Measurements from ENCODE around the gene ANKRD60. TPM values are rescaled to one million over a fixed set of nuclear protein-coding genes. Genes with fewer than 3 reads are reported as not detected.

The ANKRD60 gene
- total RNA-seq, 1 donor from 2014 or later = not detected

DNA sequence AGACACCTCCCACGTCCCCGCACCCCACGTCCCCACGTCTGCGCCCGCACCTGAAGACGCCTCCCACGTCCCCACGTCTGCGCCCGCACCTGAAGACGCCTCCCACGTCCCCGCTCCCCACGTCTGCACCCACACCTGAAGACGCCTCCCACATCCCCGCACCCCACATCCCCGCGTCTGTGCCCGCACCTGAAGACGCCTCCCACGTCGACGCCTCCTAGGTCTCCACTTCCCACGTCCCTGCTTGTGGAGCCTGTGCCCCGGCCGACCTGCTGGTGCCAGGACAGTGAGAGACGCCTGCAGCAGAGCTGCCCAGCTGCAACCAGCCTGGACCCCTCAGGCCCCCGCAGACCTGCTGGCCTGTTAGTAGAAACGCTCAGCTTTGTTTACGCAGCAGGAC is 22.6 kb downstream of the ANKRD60 start:
- H3K4me3 ChIP-seq (ENCODE audit: low read depth, low read length) = no peak overlapping the region
- DNase-seq (ENCODE audit: low read depth) = no peak
- TF ChIP-seq, protein P1, sequence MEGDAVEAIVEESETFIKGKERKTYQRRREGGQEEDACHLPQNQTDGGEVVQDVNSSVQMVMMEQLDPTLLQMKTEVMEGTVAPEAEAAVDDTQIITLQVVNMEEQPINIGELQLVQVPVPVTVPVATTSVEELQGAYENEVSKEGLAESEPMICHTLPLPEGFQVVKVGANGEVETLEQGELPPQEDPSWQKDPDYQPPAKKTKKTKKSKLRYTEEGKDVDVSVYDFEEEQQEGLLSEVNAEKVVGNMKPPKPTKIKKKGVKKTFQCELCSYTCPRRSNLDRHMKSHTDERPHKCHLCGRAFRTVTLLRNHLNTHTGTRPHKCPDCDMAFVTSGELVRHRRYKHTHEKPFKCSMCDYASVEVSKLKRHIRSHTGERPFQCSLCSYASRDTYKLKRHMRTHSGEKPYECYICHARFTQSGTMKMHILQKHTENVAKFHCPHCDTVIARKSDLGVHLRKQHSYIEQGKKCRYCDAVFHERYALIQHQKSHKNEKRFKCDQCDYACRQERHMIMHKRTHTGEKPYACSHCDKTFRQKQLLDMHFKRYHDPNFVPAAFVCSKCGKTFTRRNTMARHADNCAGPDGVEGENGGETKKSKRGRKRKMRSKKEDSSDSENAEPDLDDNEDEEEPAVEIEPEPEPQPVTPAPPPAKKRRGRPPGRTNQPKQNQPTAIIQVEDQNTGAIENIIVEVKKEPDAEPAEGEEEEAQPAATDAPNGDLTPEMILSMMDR (conservative IDR thresholded peaks at IDR 0.05; ENCODE audit: low read depth, low read length) = no peak

DNA sequence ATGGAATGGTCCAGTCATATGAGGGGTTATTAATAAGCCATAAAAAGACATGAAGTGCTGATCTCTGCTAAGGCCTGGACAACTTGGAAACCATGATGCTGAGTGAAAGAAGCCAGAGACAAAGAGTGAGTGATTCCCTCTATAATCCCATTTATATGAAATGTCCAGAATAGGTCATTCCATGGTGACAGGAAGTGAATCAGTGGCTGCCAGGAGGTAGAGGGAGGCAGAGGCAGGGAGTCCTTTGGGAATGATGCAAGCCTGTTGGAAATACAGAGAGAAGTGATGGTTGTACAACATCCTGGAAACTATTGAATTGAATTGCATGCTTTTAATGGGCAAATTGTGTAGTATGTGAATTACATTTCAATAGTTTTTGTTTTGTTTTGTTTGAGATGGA is 26.4 kb downstream of the ANKRD60 start:
- TF ChIP-seq, protein P1 (conservative IDR thresholded peaks at IDR 0.05; ENCODE audit: low read depth, low read length) = no peak

DNA sequence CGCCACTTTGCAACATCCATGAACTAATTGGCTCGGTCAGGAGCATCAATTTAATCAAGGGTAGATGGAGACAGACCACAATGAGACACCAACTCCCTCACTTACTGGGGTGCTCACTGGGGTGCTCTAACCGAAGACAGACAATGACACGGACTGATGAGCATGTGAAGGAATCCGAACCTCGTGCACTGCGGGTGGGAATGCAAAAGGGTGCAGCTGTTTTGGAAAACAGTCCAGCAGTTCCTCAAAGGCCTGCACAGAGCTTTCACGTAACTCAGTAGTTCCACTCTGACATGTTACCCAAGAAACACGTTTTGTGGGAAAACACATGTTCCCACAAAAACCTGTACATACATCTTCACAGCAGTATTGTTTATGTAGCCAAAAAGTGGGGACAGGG is 26.8 kb downstream of the ANKRD60 start:
- TF ChIP-seq, protein P1 (conservative IDR thresholded peaks at IDR 0.05; ENCODE audit: low read depth, low read length) = no peak
- no peak for DNase-seq (ENCODE audit: low read depth)
- H3K4me3 ChIP-seq (ENCODE audit: low read depth, low read length) = no peak overlapping the region

More for the DNA sequence above, 26.4 kb downstream of the ANKRD60 start:
- H3K4me3 ChIP-seq (ENCODE audit: low read depth, low read length) = no peak overlapping the region
- DNase-seq (ENCODE audit: low read depth) = no peak

DNA sequence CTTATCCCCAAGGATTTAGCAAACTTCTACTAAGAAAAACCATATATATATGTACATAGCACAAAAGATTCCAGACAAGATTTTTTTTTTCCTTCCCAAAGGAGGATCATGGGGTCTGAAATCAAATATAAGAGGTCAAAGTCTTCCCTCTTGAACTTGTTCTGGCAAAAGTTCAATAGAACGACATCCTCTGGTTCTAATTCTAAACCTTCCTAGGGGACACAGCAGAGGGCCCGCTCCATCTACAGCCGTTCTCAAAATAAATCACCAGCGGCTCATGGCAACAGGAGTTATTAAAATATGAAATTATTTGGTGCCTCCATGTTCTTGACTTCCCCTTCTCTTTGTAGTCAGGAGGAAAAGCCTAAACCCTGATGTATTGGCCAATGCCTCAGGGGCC is 29.0 kb downstream of the ANKRD60 start:
- H3K4me3 ChIP-seq (ENCODE audit: low read depth, low read length) = no peak overlapping the region
- no peak for DNase-seq (ENCODE audit: low read depth)
- TF ChIP-seq, protein P1 (conservative IDR thresholded peaks at IDR 0.05; ENCODE audit: low read depth, low read length) = no peak

DNA sequence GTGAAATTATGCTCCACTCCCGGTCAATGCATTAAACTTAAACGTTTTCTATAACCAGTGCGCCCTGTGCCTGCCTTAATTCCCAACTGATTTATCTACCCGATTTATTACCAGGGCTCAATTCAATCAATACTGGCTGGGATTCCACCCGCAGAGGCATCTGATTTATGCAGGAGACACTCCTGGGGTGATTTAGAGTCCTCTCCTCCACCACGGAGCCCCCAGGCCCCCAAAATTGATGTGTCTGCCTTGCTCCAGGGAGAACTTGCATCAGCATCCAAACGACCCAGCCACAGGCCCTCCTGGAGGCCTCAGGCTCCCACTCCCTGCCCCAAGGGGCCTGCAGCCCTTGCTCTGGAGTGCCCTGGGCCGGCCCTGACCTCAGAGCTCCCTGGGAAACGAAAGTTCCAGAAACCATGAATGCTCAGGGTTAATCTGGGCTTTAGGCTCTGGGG is 29.5 kb downstream of the ANKRD60 start:
- no peak overlapping the region for H3K4me3 ChIP-seq (ENCODE audit: low read depth, low read length)
- DNase-seq (ENCODE audit: low read depth) = no peak
- TF ChIP-seq, protein P1 (conservative IDR thresholded peaks at IDR 0.05; ENCODE audit: low read depth, low read length) = no peak

DNA sequence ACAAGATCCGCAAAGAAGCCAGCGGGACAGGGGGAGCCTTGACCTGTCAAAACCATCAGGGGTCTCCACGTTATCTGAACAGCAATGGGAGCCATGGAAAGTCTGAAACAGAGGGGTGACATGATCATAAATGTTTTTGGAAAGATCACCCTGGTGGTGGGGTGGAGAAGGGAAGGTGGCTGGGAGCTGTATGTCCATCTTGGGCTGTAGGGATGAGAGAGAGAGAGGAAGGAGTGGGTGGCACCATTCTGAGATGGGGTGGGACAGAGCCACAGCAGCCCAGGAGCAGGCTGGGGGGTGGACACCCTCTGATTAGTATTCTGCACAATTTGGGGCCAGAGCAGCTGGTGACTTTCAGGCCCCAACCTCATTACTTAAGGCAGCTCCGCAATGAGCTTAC is 30.1 kb downstream of the ANKRD60 start:
- H3K4me3 ChIP-seq (ENCODE audit: low read depth, low read length) = no peak overlapping the region
- DNase-seq (ENCODE audit: low read depth) = no peak
- TF ChIP-seq, protein P1 (conservative IDR thresholded peaks at IDR 0.05; ENCODE audit: low read depth, low read length) = no peak

DNA sequence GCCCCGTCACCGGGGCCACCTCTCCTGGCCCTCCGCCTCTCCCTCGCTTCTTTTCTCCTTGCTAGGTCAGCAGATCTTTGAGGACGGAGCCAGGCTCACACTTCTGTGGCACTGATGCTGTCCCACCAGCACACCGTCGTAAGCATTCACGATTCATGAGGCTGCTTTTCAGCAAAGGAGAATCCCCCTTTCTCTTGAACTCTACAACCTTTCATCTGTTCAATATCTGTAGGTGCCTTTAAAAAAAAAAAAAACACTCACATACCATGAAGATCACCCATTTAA is 31.3 kb downstream of the ANKRD60 start:
- TF ChIP-seq, protein P1 (conservative IDR thresholded peaks at IDR 0.05; ENCODE audit: low read depth, low read length) = no peak
- DNase-seq (ENCODE audit: low read depth) = no peak
- no peak overlapping the region for H3K4me3 ChIP-seq (ENCODE audit: low read depth, low read length)

Measured in epithelial cell of proximal tubule (primary cell).